ENCODE measurements around the gene KCNC4.

- TF ChIP-seq CTCF (IDR thresholded peaks at IDR 0.05; ENCODE audit: insufficient read depth, low read length) (no peak), POLR2AphosphoS5 (IDR thresholded peaks at IDR 0.05; ENCODE audit: low read depth) (no peak), SPI1 (IDR thresholded peaks at IDR 0.05; ENCODE audit: borderline replicate concordance, low read depth) (no peak)
Observed at GRCh38 chr1:110243146-110243545, 33.0 kb downstream of the KCNC4 start.
